Dermis blood vessel endothelial cell (primary cell): ENCODE results near the gene COPS3. TPM values are rescaled to one million over a fixed set of nuclear protein-coding genes. Genes with fewer than 3 reads are reported as not detected.

ENCODE experiments used
- DNase-seq: peaks from one replicate; pipeline ENCODE4 v3.0.0; 2010
- total RNA-seq: library from RNA; depleted of rRNA; stranded (reverse); fragments of >200 nt; gene quantifications from 2 replicates; pipeline ENCODE4 v1.2.3, GENCODE V29; 2014

Gene COPS3
- total RNA-seq, 1 donor from 2014 or later = 88.2 TPM

- no peak for DNase-seq
Observed at GRCh38 chr17:17241656-17242055, 39.4 kb downstream of the COPS3 start.

GRCh38 chr17:17239832-17240231 is 41.2 kb downstream of the COPS3 start:
- no peak for DNase-seq

- peak; percentile 90 for DNase-seq
Observed at GRCh38 chr17:17237026-17237799, 43.8 kb downstream of the COPS3 start, which contains the start of gene FLCN. Gene FLCN, minus strand, starts transcription at chr17:17237168. Its CDS starts 9,031 bp downstream, at chr17:17228137.

GRCh38 chr17:17236295-17237025 is 44.6 kb downstream of the COPS3 start:
- peak; percentile 36 for DNase-seq

- peak; percentile 51 for DNase-seq
Observed at GRCh38 chr17:17235212-17236174, 45.6 kb downstream of the COPS3 start.

GRCh38 chr17:17232303-17232621 is 48.8 kb downstream of the COPS3 start:
- no peak for DNase-seq

- no peak for DNase-seq
Observed at GRCh38 chr17:17231621-17232302, 49.3 kb downstream of the COPS3 start.

GRCh38 chr17:17229416-17230384 is 51.3 kb downstream of the COPS3 start:
- DNase-seq = peak; percentile 36

- no peak for DNase-seq
Observed at GRCh38 chr17:17228521-17229279, 52.3 kb downstream of the COPS3 start.

GRCh38 chr17:17227608-17228520 is 53.2 kb downstream of the COPS3 start:
- no peak for DNase-seq

GRCh38 chr17:17226451-17227265 is 54.4 kb downstream of the COPS3 start:
- no peak for DNase-seq

- DNase-seq = no peak
Observed at GRCh38 chr17:17225901-17226300, 55.1 kb downstream of the COPS3 start.

- DNase-seq = no peak
Observed at GRCh38 chr17:17224137-17224536, 56.9 kb downstream of the COPS3 start.

GRCh38 chr17:17223736-17224135 is 57.3 kb downstream of the COPS3 start:
- DNase-seq = no peak

- no peak for DNase-seq
Observed at GRCh38 chr17:17221329-17221728, 59.7 kb downstream of the COPS3 start.

- DNase-seq = no peak
Observed at GRCh38 chr17:17220529-17220928, 60.5 kb downstream of the COPS3 start.

- no peak for DNase-seq
Observed at GRCh38 chr17:17217995-17218394, 63.1 kb downstream of the COPS3 start.

GRCh38 chr17:17216776-17217175 is 64.3 kb downstream of the COPS3 start:
- no peak for DNase-seq
